Measurements from ENCODE around the gene NRAP. TPM values are rescaled to one million over a fixed set of nuclear protein-coding genes. Genes with fewer than 3 reads are reported as not detected.

NRAP gene
- total and polyA plus RNA-seq, 2 donors (not counting 3 experiments of a cell fraction or from before 2014, with no cell fraction given), result not detected

- TF ChIP-seq GATA2 (IDR thresholded peaks at IDR 0.05; ENCODE audit: insufficient read depth, insufficient read length, low read depth, low read length) (no peak), FOS (IDR thresholded peaks at IDR 0.05; ENCODE audit: borderline replicate concordance, insufficient read depth, low read length) (no peak), EZH2 (IDR thresholded peaks at IDR 0.05; ENCODE audit: borderline replicate concordance, low read depth, low read length, severe bottlenecking) (no peak), POLR2AphosphoS5 (IDR thresholded peaks at IDR 0.05; ENCODE audit: insufficient read depth, low read depth, low read length) (no peak)
- Histone ChIP-seq H3K79me2 (ENCODE audit: control insufficient read depth, insufficient read depth, low read length) (no peaks in the 10 kb centered on the region), H3K4me3 (replicated peaks in 1 of 3; ENCODE audit: insufficient read depth in 1 of 3, low read depth in 1 of 3, low read length in 3 of 3) (no peak overlapping the region), H3K9me1 (replicated peaks; ENCODE audit: control insufficient read depth, extremely low read depth, insufficient read depth, low read length) (no peaks in the 10 kb centered on the region), H3K27ac (ENCODE audit: insufficient read depth, low read depth, low read length) (no peak overlapping the region), H3K36me3 (ENCODE audit: control insufficient read depth in 2 of 2, extremely low read depth in 1 of 2, insufficient read depth in 2 of 2, low read length in 2 of 2) (no peaks in the 10 kb centered on the region), H3K9ac (replicated peaks; ENCODE audit: extremely low read depth, insufficient read depth, low read length) (no peak overlapping the region), H2AFZ (ENCODE audit: low read depth, low read length) (no peak overlapping the region), H4K20me1 (replicated peaks; ENCODE audit: control insufficient read depth, extremely low read depth, insufficient read depth, low read length) (no peaks in the 10 kb centered on the region), H3K4me1 (ENCODE audit: control insufficient read depth, extremely low read depth, insufficient read depth, low read length) (no peaks in the 10 kb centered on the region), H3K9me3 (replicated peaks; ENCODE audit: control insufficient read depth, insufficient read depth, low read length) (no peaks in the 10 kb centered on the region), H3K4me2 (ENCODE audit: insufficient read depth, low read length) (no peak overlapping the region), H3K27me3 (ENCODE audit: control insufficient read depth in 2 of 2, insufficient read depth in 2 of 2, low read length in 2 of 2) (peaks cover 3 to 8% of the 10 kb centered on the region in 2 experiments)
- dilution Hi-C loops (cut with MboI; ENCODE audit: extremely low pct_ligation_motif_present, low sequenced_read_pairs) (no loop called here), intact Hi-C loops (cut with micrococcal nuclease) (no loop called here)
- DNase-seq (ENCODE audit: low read depth, low spot score), result no peak
- no TSS peak for BruUV-seq (replicated peaks)
- FAIRE-seq, result no peak
- ChIA-PET CTCF (no interaction called here), POLR2A (no interaction called here)
These were observed 22.1 kb downstream of the NRAP start for GRCh38 chr10:113641702-113642101.

GRCh38 chr10:113639966-113640365 lies 23.9 kb downstream of the NRAP start:
- Histone ChIP-seq H3K9me3 (replicated peaks; ENCODE audit: control insufficient read depth, insufficient read depth, low read length) (no peaks in the 10 kb centered on the region), H3K27me3 (ENCODE audit: control insufficient read depth in 2 of 2, insufficient read depth in 2 of 2, low read length in 2 of 2) (peaks cover 2 to 3% of the 10 kb centered on the region in 2 experiments), H4K20me1 (replicated peaks; ENCODE audit: control insufficient read depth, extremely low read depth, insufficient read depth, low read length) (no peaks in the 10 kb centered on the region), H3K9me1 (replicated peaks; ENCODE audit: control insufficient read depth, extremely low read depth, insufficient read depth, low read length) (no peaks in the 10 kb centered on the region), H3K4me1 (ENCODE audit: control insufficient read depth, extremely low read depth, insufficient read depth, low read length) (no peaks in the 10 kb centered on the region), H3K79me2 (ENCODE audit: control insufficient read depth, insufficient read depth, low read length) (no peaks in the 10 kb centered on the region), H3K4me2 (ENCODE audit: insufficient read depth, low read length) (no peak overlapping the region), H3K27ac (ENCODE audit: insufficient read depth, low read depth, low read length) (no peak overlapping the region), H3K36me3 (ENCODE audit: control insufficient read depth in 2 of 2, extremely low read depth in 1 of 2, insufficient read depth in 2 of 2, low read length in 2 of 2) (no peaks in the 10 kb centered on the region), H3K9ac (replicated peaks; ENCODE audit: extremely low read depth, insufficient read depth, low read length) (no peak overlapping the region), H3K4me3 (replicated peaks in 1 of 3; ENCODE audit: insufficient read depth in 1 of 3, low read depth in 1 of 3, low read length in 3 of 3) (no peak overlapping the region), H2AFZ (ENCODE audit: low read depth, low read length) (no peak overlapping the region)
- intact Hi-C loops (cut with micrococcal nuclease), result no loop called here
- ChIA-PET POLR2A (no interaction called here), CTCF (no interaction called here)
- no peak for DNase-seq (ENCODE audit: low read depth, low spot score)
- TF ChIP-seq FOS (IDR thresholded peaks at IDR 0.05; ENCODE audit: borderline replicate concordance, insufficient read depth, low read length) (no peak), JUN (IDR thresholded peaks at IDR 0.05; ENCODE audit: borderline replicate concordance, insufficient read depth, insufficient read length, low read depth) (no peak), POLR2A (IDR thresholded peaks at IDR 0.05; ENCODE audit: low read depth, low read length) (no peak), POLR2AphosphoS5 (IDR thresholded peaks at IDR 0.05; ENCODE audit: insufficient read depth, low read depth, low read length) (no peak)
- TF ChIP-seq, protein P1, sequence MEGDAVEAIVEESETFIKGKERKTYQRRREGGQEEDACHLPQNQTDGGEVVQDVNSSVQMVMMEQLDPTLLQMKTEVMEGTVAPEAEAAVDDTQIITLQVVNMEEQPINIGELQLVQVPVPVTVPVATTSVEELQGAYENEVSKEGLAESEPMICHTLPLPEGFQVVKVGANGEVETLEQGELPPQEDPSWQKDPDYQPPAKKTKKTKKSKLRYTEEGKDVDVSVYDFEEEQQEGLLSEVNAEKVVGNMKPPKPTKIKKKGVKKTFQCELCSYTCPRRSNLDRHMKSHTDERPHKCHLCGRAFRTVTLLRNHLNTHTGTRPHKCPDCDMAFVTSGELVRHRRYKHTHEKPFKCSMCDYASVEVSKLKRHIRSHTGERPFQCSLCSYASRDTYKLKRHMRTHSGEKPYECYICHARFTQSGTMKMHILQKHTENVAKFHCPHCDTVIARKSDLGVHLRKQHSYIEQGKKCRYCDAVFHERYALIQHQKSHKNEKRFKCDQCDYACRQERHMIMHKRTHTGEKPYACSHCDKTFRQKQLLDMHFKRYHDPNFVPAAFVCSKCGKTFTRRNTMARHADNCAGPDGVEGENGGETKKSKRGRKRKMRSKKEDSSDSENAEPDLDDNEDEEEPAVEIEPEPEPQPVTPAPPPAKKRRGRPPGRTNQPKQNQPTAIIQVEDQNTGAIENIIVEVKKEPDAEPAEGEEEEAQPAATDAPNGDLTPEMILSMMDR (IDR thresholded peaks at IDR 0.05; ENCODE audit: extremely low read depth in 1 of 2, insufficient read depth in 1 of 2, low read depth in 1 of 2, low read length in 2 of 2), result no peak
- no TSS peak for BruUV-seq (replicated peaks)
- FAIRE-seq, result no peak
- dilution Hi-C loops (cut with MboI; ENCODE audit: extremely low pct_ligation_motif_present, low sequenced_read_pairs), result no loop called here

Data from endothelial cell of umbilical vein (primary cell).